HG02840 (cell line): ENCODE results near the gene SPATA20.

Experiments
- ATAC-seq: cut with Tn5 transposase; IDR thresholded peaks from one replicate; pipeline ENCODE4 v1.9.1; 2021; ENCODE audit warnings: mild to moderate bottlenecking, moderate library complexity, moderate number of reproducible peaks; ENCODE audit not compliant: unreplicated experiment, low FRiP score

SPATA20 gene

DNA sequence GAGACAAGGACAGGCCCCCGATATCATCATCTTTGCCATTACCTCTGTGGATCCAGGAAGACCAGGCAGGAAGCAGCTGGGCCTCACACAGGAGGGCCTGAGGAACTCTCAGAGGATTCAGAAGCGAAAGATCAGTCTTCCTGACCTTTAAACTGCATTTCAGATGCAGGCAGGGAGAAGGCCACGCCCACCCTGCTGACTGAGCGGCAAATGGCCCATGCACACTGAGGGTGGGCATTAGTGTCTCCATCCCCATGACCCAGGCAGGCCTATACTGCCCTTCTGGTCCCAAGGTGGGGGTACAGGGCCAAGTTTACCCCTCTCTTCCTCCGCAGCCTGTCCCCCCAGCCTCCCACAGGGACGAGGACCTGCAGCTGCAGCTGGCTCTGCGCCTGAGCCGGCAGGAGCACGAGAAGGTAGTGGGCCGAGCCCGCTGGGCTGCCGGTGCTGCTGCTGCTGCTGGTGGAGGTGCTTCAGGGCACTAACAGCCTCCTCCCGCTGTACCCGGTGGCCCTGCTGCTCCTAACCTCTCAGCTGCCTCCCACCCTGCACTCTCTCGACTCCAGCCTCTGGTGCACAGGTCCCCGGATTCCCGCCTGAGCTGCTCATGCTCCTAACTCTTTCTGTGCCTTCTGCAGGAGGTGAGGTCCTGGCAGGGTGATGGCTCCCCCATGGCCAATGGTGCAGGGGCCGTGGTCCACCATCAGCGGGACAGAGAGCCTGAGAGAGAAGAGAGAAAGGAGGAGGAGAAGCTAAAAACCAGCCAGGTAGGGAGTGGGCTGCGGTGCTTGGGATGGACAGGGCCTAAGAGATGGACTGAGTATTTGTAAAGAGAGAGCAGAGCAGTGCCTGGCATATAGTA lies 8.2 kb upstream of the SPATA20 start:
- no peak for ATAC-seq

DNA sequence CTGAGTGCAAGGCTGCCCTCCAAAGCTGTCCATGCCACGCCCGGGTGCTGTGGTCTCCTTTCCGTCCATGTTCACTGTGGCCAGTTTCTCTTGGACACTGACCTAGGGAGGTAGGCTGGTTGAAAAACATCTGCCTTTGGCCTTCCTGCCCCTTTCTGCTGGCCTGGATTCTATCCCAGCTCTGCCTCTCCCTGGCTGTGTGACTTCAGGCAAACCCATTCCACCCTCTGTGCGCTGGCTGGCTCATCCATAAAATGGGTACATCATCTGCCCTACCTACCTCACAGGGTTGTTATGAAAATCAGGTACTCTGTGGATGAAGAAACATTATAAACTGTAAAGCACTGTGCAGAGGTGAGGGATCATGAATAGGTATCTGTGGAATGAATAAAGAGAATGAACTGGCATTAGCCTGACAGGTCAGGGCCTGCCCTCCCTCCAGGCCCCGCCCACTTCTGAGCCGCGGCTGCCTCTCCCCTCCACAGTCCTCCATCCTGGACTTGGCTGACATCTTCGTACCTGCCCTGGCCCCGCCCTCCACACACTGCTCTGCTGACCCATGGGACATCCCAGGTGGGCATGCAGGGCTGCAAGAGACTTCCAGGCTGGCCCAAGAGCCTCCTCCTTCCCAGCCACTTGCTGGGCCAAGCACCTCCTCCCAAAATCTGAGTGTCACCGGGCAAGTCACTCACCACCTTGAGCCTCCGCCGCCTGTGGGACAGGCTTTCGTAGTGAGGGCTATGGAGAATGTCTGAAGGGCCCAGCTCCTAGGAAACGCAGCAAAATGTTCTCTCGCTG lies 7.0 kb upstream of the SPATA20 start:
- no peak for ATAC-seq

DNA sequence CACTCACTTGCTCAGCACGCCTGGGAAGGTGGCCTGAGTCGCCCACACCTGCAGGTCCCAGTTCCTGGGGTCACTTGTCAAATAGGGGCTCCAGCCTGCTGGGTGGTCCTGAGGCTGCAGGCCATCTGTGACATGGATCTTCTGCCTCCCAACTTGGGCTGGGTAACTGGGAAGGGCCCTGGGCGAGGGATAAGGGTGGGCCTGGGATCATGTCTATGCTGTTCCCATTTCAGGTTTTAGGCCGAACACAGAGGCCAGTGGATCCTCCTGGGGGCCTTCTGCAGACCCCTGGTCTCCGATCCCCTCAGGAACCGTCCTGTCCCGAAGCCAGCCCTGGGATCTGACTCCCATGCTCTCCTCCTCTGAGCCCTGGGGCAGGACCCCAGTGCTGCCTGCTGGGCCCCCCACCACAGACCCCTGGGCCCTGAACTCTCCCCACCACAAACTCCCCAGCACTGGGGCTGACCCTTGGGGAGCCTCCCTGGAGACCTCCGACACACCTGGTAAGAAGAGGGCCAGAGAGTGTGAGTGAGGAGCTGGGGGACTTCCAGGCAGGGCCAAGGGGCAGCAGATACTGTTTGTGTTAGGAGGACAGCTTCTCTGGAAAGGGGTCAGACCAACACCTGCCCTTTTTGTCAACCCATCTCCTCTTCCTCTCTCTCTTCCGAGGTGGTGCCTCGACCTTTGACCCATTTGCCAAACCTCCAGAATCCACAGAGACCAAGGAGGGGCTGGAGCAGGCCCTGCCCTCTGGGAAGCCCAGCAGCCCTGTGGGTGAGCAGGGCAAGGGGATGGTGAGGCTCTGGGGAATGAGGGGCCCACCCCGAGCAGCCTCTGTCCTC lies 6.2 kb upstream of the SPATA20 start:
- ATAC-seq = no peak

DNA sequence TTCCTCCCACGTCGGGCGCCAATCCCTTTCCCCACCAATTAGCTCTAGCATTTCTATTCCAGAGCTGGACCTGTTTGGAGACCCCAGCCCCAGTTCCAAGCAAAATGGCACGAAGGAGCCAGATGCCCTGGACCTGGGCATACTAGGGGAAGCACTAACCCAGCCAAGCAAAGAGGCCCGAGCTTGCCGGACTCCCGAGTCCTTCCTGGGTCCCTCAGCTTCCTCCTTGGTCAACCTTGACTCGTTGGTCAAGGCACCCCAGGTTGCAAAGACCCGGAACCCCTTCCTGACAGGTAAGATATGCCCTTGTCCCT lies 5.6 kb upstream of the SPATA20 start:
- no peak for ATAC-seq

DNA sequence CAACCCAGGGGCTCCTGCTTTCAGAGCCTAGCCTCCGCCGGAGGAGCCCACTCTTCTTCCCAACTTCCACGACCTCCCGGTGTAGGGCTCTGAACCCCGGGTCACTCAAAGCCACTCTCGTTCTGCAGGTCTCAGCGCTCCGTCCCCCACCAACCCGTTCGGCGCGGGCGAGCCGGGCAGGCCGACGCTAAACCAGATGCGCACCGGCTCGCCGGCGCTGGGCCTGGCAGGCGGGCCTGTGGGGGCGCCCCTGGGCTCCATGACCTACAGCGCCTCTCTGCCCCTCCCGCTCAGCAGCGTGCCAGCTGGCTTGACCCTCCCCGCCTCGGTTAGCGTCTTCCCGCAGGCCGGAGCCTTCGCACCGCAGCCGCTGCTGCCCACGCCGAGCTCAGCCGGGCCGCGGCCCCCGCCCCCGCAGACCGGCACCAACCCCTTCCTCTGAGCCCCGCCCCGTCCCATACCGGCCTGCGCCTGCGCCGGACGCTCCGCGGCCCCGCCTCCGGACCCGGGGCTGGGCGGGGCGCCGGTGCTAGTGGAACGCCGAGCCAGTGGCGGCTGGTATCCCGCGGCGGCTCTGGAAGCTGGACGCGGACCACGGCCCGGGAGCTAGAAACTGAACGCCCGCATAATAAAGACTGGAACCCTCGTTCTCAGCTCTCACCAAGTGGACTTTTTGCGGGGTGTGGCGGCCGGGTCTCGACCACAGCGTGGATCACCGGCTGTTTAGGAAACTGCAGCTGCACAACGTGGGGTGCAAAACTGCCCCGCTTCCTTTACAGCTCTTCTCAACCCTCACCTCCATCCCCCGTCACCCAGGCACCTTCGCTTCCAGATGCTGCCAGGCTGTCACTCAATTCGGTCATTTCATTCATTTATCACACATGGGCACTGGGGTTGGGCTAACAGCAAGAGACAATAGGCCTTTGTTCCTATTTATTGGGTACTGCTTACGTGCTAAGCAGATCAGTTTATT lies 5.0 kb upstream of the SPATA20 start:
- peak; percentile 67 for ATAC-seq

DNA sequence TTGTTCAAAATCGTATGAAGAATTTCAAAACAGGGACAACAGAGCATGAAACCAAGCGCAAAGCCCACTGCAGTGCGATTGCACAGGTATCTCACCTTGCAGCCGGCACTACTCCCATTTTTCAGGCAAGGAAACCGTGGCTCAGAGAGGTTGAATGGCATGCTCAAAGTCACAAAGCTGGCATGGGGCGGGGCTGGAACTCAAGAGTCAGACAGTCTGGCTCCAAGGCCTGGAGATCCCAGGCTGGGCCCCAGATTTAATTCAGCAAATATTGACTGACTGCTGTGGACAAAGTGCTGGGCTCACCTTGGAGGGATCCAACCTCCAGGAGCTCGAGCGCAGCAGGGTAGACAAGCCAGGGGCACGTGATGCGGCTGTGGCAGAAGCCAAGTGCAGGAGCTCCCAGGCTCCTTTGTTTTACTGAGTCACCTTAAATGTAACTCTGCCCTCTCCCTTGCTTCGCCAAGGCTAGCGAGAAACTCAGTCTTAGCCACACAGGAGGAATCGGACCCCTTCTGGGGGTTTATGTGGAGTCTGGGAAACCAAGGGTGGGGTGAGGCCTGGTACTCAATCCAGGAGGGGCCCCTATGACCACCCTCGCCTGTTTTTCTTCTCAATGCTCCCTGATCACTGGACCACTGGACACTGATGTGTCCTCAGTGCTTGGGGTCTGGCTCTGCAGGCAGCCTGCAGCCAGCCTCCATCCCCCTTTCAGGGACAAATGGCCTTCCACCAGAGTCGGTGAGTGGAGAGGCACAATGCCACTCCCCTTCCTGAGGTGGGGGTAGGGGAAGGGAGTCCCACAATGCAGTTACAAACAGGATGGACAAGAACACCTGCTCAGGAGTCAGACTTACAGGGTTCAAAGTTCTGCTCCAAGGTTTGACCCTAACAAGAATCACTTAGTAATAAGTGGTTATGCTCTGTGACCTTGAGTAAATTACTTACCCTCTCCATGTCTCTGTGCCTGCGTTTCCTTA lies 3.9 kb upstream of the SPATA20 start:
- no peak for ATAC-seq

DNA sequence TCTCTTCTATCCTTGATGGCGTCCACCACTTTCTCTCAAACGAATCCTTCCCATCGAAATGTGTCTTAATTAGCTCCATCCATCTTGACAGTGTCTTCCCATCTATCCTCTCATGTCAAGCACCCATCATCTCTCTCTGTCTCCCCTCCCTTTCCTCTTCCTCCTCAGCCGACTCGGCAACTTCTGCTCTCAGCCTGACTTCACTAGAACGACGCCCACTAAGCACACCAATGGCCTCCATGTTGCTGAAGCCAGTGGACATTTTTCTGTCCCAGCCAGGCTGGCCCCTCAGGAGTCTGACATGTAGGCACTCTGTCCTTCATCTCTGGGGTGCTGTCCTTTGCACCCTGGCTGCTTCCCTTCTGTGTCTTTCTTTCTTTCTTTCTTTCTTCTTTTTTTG lies 2.5 kb upstream of the SPATA20 start:
- ATAC-seq = no peak

DNA sequence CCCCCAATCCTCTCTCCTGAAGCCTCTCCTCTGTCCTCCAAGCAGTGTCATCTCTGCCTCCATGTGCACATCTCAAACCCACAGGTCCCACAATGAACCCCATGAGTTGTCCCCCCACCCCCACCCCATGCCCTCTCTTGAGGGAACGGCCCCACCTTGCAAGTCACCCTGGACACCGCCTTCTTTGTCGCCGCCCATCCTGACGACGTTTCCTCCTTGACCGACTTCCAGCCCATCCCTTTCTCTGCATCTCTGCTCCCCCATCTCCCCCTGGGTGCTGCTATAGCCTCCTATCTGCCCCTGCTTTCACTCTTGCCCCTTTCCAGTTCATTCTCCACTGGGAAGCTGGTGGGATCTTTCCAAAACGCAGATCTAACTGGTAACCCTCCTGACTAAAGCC lies 1.7 kb upstream of the SPATA20 start:
- no peak for ATAC-seq

DNA sequence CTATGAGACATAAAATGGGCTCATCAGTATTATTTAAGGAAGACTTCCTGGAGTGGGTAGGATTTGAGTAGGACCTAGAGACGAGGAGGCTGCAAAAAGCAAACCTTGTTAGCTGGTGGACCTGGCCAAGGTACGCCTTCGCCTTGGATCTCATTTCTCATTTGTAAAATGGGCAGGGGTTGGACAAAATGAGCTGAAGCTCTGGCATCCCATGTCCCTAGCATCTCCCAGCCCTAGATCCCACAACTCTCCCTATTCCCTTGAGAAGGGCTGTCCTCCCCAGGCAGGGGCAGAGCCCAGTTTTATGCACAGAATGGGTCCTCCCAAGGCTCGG lies 306 bp upstream of the SPATA20 start:
- no peak for ATAC-seq

DNA sequence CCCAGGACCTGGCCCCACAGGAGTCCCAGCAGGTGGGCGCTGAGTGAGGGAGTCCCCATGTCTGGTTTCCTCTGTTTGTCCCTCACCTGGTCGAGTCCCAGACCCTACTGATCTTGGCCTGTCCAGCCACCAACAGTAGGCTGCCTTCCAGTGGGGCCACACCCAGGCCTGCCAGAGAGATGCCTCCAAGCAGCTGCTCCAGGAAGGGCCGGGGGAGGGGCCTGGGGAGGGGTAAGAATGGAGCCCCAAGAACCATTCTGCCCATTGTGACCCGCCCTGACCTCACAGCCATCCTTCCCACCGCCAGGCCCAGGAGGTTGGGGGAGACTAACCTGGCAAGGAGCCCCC lies 736 bp downstream of the SPATA20 start:
- no peak for ATAC-seq

DNA sequence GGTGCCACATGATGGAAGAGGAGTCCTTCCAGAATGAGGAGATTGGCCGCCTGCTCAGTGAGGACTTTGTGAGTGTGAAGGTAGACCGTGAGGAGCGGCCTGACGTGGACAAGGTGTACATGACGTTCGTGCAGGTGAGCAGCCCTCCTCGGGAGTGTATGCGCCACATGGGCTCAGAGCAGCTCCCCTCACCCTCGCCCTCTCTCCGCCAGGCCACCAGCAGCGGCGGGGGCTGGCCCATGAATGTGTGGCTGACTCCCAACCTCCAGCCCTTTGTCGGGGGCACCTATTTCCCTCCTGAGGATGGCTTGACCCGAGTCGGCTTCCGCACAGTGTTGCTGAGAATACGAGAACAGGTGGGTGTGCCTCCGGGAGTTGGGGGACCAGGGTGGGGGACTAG lies 1.9 kb downstream of the SPATA20 start:
- no peak for ATAC-seq

DNA sequence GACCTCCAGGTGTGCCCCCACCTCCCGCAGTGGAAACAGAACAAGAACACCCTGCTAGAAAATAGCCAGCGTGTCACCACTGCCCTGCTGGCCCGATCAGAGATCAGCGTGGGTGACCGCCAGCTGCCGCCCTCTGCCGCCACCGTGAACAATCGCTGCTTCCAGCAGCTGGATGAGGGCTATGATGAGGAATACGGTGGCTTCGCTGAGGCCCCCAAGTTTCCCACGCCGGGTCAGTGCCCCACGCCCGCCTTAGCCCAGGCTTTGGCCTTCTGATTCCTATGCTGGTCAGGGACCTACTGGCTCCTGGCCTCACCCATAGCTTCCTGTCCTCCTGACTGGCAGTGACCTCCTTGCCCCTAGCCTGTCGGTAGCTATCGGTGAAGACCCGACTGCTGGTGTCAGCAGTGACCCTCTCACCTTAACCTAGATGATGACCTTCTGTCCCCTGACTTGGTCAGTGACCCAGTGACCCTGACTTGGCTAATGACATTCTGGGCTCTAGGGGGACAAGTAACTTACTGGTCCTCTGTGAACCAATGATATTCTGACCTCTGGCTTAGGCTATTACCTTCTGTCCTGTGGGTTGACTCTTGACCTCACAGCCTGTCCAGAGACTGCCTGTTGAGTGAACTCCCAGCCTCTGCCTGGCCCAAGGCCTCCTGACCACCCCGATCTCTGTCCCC lies 2.4 kb downstream of the SPATA20 start:
- ATAC-seq = no peak

DNA sequence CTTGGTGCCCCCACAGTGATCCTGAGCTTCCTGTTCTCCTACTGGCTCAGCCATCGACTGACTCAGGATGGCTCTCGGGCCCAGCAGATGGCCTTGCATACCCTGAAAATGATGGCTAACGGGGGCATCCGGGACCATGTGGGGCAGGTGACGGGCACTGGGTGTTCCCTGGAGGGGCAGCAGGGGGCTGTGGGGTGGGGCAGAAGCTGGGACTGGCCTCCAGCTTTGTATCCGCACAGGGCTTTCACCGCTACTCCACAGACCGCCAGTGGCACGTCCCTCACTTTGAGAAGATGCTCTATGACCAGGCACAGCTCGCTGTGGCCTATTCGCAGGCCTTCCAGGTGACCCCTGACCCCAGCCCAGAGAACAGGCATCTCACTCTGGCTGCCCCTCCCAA lies 3.0 kb downstream of the SPATA20 start:
- ATAC-seq = no peak

DNA sequence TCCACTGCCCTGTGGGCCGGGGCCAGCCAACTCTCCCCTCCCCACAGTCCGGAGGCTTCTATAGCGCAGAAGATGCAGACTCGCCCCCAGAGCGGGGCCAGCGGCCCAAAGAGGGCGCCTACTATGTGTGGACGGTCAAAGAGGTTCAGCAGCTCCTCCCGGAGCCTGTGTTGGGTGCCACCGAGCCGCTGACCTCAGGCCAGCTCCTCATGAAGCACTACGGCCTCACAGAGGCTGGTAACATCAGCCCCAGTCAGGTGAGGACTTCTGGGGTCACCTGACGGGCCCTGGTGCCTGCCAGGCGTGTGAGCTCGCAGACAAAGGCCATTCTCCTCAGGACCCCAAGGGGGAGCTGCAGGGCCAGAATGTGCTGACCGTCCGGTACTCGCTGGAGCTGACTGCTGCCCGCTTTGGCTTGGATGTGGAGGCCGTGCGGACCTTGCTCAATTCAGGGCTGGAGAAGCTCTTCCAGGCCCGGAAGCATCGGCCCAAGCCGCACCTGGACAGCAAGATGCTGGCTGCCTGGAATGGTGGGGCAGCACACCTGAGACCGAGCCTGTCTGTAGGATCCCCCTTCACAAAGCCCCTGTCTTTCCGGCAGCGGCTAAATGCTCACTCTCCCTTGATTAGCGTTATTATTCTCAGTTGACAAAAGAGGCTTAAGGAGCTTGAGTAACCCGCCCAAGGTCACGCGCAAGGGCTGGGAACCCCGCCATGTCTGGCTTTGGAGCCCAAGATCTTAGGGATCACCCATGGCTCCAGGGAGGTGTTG lies 3.9 kb downstream of the SPATA20 start:
- no peak for ATAC-seq

DNA sequence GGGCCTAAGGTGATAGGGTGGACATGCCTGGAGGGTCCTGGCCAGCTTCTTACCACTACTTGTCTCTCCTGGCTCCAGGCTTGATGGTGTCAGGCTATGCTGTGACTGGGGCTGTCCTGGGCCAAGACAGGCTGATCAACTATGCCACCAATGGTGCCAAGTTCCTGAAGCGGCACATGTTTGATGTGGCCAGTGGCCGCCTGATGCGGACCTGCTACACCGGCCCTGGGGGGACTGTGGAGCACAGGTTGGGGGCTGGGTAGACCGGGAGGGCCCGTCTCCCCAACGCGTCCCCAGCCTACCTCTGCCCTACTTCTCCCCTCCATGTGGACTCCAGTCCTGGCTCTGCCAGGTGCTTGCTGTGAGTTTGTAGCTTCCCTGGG lies 4.5 kb downstream of the SPATA20 start:
- no peak for ATAC-seq

DNA sequence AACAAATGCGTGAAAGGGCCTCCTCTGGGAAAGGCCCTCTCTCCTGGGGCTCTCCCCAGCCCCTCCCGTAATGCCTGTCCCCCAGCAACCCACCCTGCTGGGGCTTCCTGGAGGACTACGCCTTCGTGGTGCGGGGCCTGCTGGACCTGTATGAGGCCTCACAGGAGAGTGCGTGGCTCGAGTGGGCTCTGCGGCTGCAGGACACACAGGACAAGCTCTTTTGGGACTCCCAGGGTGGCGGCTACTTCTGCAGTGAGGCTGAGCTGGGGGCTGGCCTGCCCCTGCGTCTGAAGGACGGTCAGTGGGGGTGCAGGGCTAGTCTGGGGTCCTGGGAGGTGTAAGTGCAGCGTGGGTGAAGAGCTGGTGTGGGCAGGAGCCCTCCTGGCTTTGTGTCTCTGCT lies 4.9 kb downstream of the SPATA20 start:
- no peak for ATAC-seq

DNA sequence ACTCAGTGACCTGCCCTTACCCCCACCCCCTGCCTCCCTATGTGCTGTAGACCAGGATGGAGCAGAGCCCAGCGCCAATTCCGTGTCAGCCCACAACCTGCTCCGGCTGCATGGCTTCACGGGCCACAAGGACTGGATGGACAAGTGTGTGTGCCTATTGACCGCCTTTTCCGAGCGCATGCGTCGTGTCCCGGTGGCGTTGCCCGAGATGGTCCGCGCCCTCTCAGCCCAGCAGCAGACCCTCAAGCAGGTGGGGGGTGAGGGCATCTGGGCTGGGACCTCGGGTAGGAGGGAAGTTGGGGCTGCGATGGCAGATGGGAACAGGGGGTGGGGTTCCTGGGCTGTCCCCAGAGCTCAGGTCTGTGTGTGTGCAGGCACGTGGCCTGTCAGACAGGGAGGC lies 7.2 kb downstream of the SPATA20 start:
- no peak for ATAC-seq

DNA sequence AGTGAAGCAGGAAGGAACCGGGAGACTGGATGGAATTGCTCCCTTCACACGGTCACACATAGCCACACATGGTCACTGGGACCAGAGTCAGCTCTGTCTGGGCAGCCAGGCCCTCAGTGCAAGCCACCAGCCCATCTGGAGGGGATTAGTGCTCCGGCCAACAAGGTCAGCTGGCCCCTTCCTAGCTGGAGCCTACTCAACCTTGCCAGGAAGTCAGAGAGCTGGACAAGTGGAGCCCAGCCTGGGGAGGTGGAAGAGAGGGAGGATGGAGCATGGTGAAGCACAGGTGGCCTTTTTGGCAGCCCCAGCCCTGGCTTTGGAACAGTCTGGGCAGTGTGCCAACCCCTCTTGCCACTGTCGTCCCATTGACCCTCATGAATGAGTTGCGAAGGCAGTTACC lies 9.8 kb downstream of the SPATA20 start:
- no peak for ATAC-seq
